ENCODE results near the gene RPS6KC1. TPM values are rescaled to one million over a fixed set of nuclear protein-coding genes. Genes with fewer than 3 reads are reported as not detected.
"Not testable (repeated sequence)": the region's sequence is repeated elsewhere in the genome, so short reads cannot be mapped to it uniquely, and the experiment has no call there.

RPS6KC1 gene
- total RNA-seq, 1 donor from 2014 or later: 9.5 TPM

GRCh38 chr1:213264531-213264930 is 213.5 kb downstream of the RPS6KC1 start:
- DNase-seq (no peak), ATAC-seq (no peak)
- intact Hi-C loops (cut with micrococcal nuclease): no loop called here

GRCh38 chr1:213266983-213267772 is 216.1 kb downstream of the RPS6KC1 start:
- DNase-seq (no peak), ATAC-seq (no peak)
- intact Hi-C loops (cut with micrococcal nuclease): no loop called here

- no peak for DNase-seq
- intact Hi-C loops (cut with micrococcal nuclease): no loop called here
- ATAC-seq: no peak
These were observed 217.2 kb downstream of the RPS6KC1 start for GRCh38 chr1:213268221-213268620.

GRCh38 chr1:213269829-213270228 is 218.8 kb downstream of the RPS6KC1 start:
- no peak for DNase-seq
- ATAC-seq: no peak
- intact Hi-C loops (cut with micrococcal nuclease): no loop called here

- no peak for ATAC-seq
- no peak for DNase-seq
- intact Hi-C loops (cut with micrococcal nuclease): no loop called here
These were observed 222.5 kb downstream of the RPS6KC1 start for GRCh38 chr1:213273546-213273945.

GRCh38 chr1:213274140-213274539 is 223.1 kb downstream of the RPS6KC1 start:
- DNase-seq (no peak), ATAC-seq (no peak)
- intact Hi-C loops (cut with micrococcal nuclease): no loop called here

GRCh38 chr1:213275293-213275692 is 224.3 kb downstream of the RPS6KC1 start:
- intact Hi-C loops (cut with micrococcal nuclease): no loop called here
- no peak for ATAC-seq
- DNase-seq: no peak

GRCh38 chr1:213276236-213276635 is 225.2 kb downstream of the RPS6KC1 start:
- intact Hi-C loops (cut with micrococcal nuclease): no loop called here
- DNase-seq (no peak), ATAC-seq (no peak)

- DNase-seq (no peak), ATAC-seq (no peak)
- intact Hi-C loops (cut with micrococcal nuclease): no loop called here
These were observed 226.0 kb downstream of the RPS6KC1 start for GRCh38 chr1:213277036-213277435.

GRCh38 chr1:213279410-213279809 is 228.4 kb downstream of the RPS6KC1 start:
- no peak for DNase-seq
- no peak for ATAC-seq
- intact Hi-C loops (cut with micrococcal nuclease): no loop called here

GRCh38 chr1:213281640-213282301 is 230.7 kb downstream of the RPS6KC1 start:
- DNase-seq (no peak), ATAC-seq (no peak)
- intact Hi-C loops (cut with micrococcal nuclease): no loop called here

GRCh38 chr1:213284626-213285025 is 233.6 kb downstream of the RPS6KC1 start:
- no peak for ATAC-seq
- intact Hi-C loops (cut with micrococcal nuclease): no loop called here
- no peak for DNase-seq

GRCh38 chr1:213286235-213286634 is 235.2 kb downstream of the RPS6KC1 start:
- intact Hi-C loops (cut with micrococcal nuclease): no loop called here
- DNase-seq: no peak

GRCh38 chr1:213287987-213288386 is 236.9 kb downstream of the RPS6KC1 start:
- no peak for DNase-seq
- no peak for ATAC-seq
- intact Hi-C loops (cut with micrococcal nuclease): no loop called here

More at GRCh38 chr1:213286235-213286634, 235.2 kb downstream of the RPS6KC1 start:
- ATAC-seq: no peak

- intact Hi-C loops (cut with micrococcal nuclease): no loop called here
- DNase-seq: no peak
- no peak for ATAC-seq
These were observed 240.5 kb downstream of the RPS6KC1 start for GRCh38 chr1:213291526-213291925.

GRCh38 chr1:213292614-213293013 is 241.6 kb downstream of the RPS6KC1 start:
- intact Hi-C loops (cut with micrococcal nuclease): no loop called here
- ATAC-seq (no peak), DNase-seq (no peak)

- DNase-seq: no peak
- intact Hi-C loops (cut with micrococcal nuclease): no loop called here
- ATAC-seq: no peak
These were observed 244.8 kb downstream of the RPS6KC1 start for GRCh38 chr1:213295860-213296259.

- DNase-seq (no peak), ATAC-seq (no peak)
- intact Hi-C loops (cut with micrococcal nuclease): no loop called here
These were observed 245.5 kb downstream of the RPS6KC1 start for GRCh38 chr1:213296558-213296957.

- DNase-seq (no peak), ATAC-seq (no peak)
- intact Hi-C loops (cut with micrococcal nuclease): no loop called here
These were observed 246.0 kb downstream of the RPS6KC1 start for GRCh38 chr1:213297021-213297420.

GRCh38 chr1:213300433-213300832 is 249.4 kb downstream of the RPS6KC1 start:
- no peak for ATAC-seq
- intact Hi-C loops (cut with micrococcal nuclease): no loop called here
- DNase-seq: no peak

- DNase-seq; ATAC-seq; intact Hi-C loops (cut with micrococcal nuclease): not testable (repeated sequence)
These were observed 250.5 kb downstream of the RPS6KC1 start for GRCh38 chr1:213301524-213301923.

All from left ventricle myocardium superior (tissue), 1 donor.